H1 (cell line): ENCODE results near the gene POLR2L. TPM values are rescaled to one million over a fixed set of nuclear protein-coding genes. Genes with fewer than 3 reads are reported as not detected.

Experiments
- CTCF ChIA-PET: fragments of 300-600 bp; sonication (Branson Sonifier 250); formaldehyde crosslinking; loops from one replicate; lab custom pipeline; 2021; ENCODE audit not compliant: partially characterized antibody; lab: Charles Lee
- POLR2A ChIA-PET: fragments of 300-600 bp; sonication (Branson Sonifier 250); formaldehyde crosslinking; loops from one replicate; lab custom pipeline; 2021; ENCODE audit warnings: inconsistent platforms; ENCODE audit not compliant: partially characterized antibody; lab: Charles Lee
- DNase-seq, 2 experiments: peaks; one replicate each; pipeline versions ENCODE4 v3.0.0 to v3.0.0-alpha.2; 2010 to 2022; ENCODE audit warnings: low spot score in 2 of 2, low read depth in 1 of 2, mixed read lengths in 1 of 2
- FAIRE-seq: peaks from 2 replicates; lab custom pipeline; 2011; peaks lifted over from hg19 to GRCh38; lab: Jason Lieb, UNC
- H2AFZ ChIP-seq: 2 replicates; pipeline ENCODE4 v1.8.1; 2012; ENCODE audit warnings: low read length, inconsistent platforms
- H2AK5ac ChIP-seq: 2 replicates; pipeline ENCODE4 v1.6.1; 2013; ENCODE audit warnings: low read depth, low read length
- H2BK120ac ChIP-seq: replicated peaks from 2 replicates; pipeline ENCODE3; 2013; ENCODE audit warnings: low read depth, low read length, inconsistent platforms
- H2BK12ac ChIP-seq: 2 replicates; pipeline ENCODE4 v1.6.1; 2013; ENCODE audit warnings: low read depth, low read length
- H2BK15ac ChIP-seq: 2 replicates; pipeline ENCODE4 v1.6.1; 2013; ENCODE audit warnings: low read length
- H2BK20ac ChIP-seq: 2 replicates; pipeline ENCODE4 v1.6.1; 2013; ENCODE audit warnings: low read length
- H2BK5ac ChIP-seq: 2 replicates; pipeline ENCODE4 v1.6.1; 2013; ENCODE audit warnings: low read depth, low read length
- H3K14ac ChIP-seq: 2 replicates; pipeline ENCODE4 v1.6.1; 2013; ENCODE audit warnings: inconsistent platforms; ENCODE audit not compliant: insufficient read length
- H3K18ac ChIP-seq: 2 replicates; pipeline ENCODE4 v1.6.1; 2013; ENCODE audit warnings: low read length; ENCODE audit errors: extremely low read depth
- H3K23ac ChIP-seq: 2 replicates; pipeline ENCODE4 v1.6.1; 2013; ENCODE audit warnings: inconsistent platforms; ENCODE audit not compliant: insufficient read length
- H3K23me2 ChIP-seq: 2 replicates; pipeline ENCODE4 v1.6.1; 2013; ENCODE audit warnings: low read depth, low read length
- H3K27ac ChIP-seq: 2 replicates; pipeline ENCODE4 v1.6.1; 2011; ENCODE audit warnings: low read depth, low read length, inconsistent platforms
- H3K27me3 ChIP-seq, 4 experiments: replicated peaks in 1 of 4; 1 replicate in 1 of 4; 2 replicates in 3 of 4; pipeline versions ENCODE4 v1.6.1 to v1.8.1; 2011 to 2013; ENCODE audit warnings: low read length in 3 of 4, mild to moderate bottlenecking in 3 of 4, inconsistent platforms in 2 of 4, mixed read lengths in 2 of 4, moderate library complexity in 1 of 4; ENCODE audit not compliant: control insufficient read depth in 3 of 4, insufficient read depth in 3 of 4; ENCODE audit errors: extremely low read depth in 1 of 4
- H3K36me3 ChIP-seq, 4 experiments: 2 replicates each; pipeline versions ENCODE4 v1.6.1 to v1.8.1; 2011 to 2013; ENCODE audit warnings: mild to moderate bottlenecking in 4 of 4, low read length in 3 of 4, moderate library complexity in 2 of 4, control low read depth in 1 of 4, inconsistent platforms in 1 of 4; ENCODE audit not compliant: insufficient read depth in 4 of 4, control insufficient read depth in 2 of 4
- H3K4ac ChIP-seq: replicated peaks from 2 replicates; pipeline ENCODE3; 2013; ENCODE audit warnings: low read length, low read depth, mixed read lengths, inconsistent platforms; ENCODE audit not compliant: insufficient read length
- H3K4me1 ChIP-seq, 4 experiments: replicated peaks in 1 of 4; 1 replicate in 1 of 4; 2 replicates in 3 of 4; pipeline versions ENCODE4 v1.6.1 to v1.8.1; 2011 to 2013; ENCODE audit warnings: low read length in 3 of 4, inconsistent platforms in 2 of 4, mixed read lengths in 1 of 4; ENCODE audit not compliant: insufficient read depth in 4 of 4, control insufficient read depth in 3 of 4
- H3K4me2 ChIP-seq, 2 experiments: 2 replicates each; pipeline versions ENCODE4 v1.6.1 to v1.8.1; 2011 to 2013; ENCODE audit warnings: low read depth in 2 of 2, low read length in 2 of 2, control low read depth in 1 of 2, inconsistent platforms in 1 of 2, mild to moderate bottlenecking in 1 of 2; ENCODE audit not compliant: insufficient read depth in 1 of 2
- H3K4me3 ChIP-seq, 4 experiments: fragments of 200-600, 300-600 bp in 1 of 4; sonication (generic), shearing (Covaris generic), sonication (Bioruptor Twin) in 1 of 4; 2 replicates each; pipeline versions ENCODE4 v1.5.1 to v1.8.1; 2011 to 2016; ENCODE audit warnings: low read length in 4 of 4, low read depth in 3 of 4, control low read depth in 2 of 4, inconsistent platforms in 2 of 4, mild to moderate bottlenecking in 2 of 4, mixed read lengths in 1 of 4, moderate library complexity in 1 of 4; ENCODE audit not compliant: insufficient read depth in 2 of 4; ENCODE audit errors: extremely low read depth in 1 of 4
- H3K56ac ChIP-seq: replicated peaks from 2 replicates; pipeline ENCODE3; 2013; ENCODE audit warnings: low read depth, mild to moderate bottlenecking, mixed read lengths, low read length, inconsistent platforms; ENCODE audit not compliant: insufficient read length
- H3K79me1 ChIP-seq: 2 replicates; pipeline ENCODE4 v1.6.1; 2013; ENCODE audit warnings: low read depth, low read length, control low read depth
- H3K79me2 ChIP-seq, 2 experiments: 2 replicates each; pipeline versions ENCODE4 v1.6.1 to v1.8.1; 2012 to 2013; ENCODE audit warnings: low read length in 2 of 2, mild to moderate bottlenecking in 2 of 2, inconsistent platforms in 1 of 2; ENCODE audit not compliant: insufficient read depth in 2 of 2, control insufficient read depth in 1 of 2
- H3K9ac ChIP-seq, 4 experiments: replicated peaks in 1 of 4; 1 replicate in 1 of 4; 2 replicates in 3 of 4; pipeline versions ENCODE4 v1.6.1 to v1.8.1; 2011 to 2013; ENCODE audit warnings: low read depth in 3 of 4, low read length in 3 of 4, control low read depth in 2 of 4, mild to moderate bottlenecking in 2 of 4, moderate library complexity in 2 of 4, inconsistent platforms in 1 of 4; ENCODE audit errors: extremely low read depth in 1 of 4
- H3K9me3 ChIP-seq, 2 experiments: 2 replicates each; pipeline versions ENCODE4 v1.6.1 to v1.8.1; 2012 to 2013; ENCODE audit warnings: mild to moderate bottlenecking in 2 of 2, moderate library complexity in 2 of 2, control low read depth in 1 of 2, inconsistent platforms in 1 of 2, low read depth in 1 of 2, low read length in 1 of 2, mixed read lengths in 1 of 2; ENCODE audit not compliant: insufficient read depth in 2 of 2
- H4K20me1 ChIP-seq, 2 experiments: replicated peaks in 1 of 2; 2 replicates each; pipeline versions ENCODE3 to v1.8.1; 2011 to 2013; ENCODE audit warnings: inconsistent platforms in 2 of 2, low read length in 2 of 2, mild to moderate bottlenecking in 1 of 2; ENCODE audit not compliant: insufficient read depth in 2 of 2, control insufficient read depth in 1 of 2
- H4K5ac ChIP-seq: 2 replicates; pipeline ENCODE4 v1.6.1; 2013; ENCODE audit warnings: low read length, low read depth, mixed read lengths, inconsistent platforms; ENCODE audit not compliant: insufficient read length
- H4K8ac ChIP-seq: 2 replicates; pipeline ENCODE4 v1.8.0; 2013; ENCODE audit warnings: mild to moderate bottlenecking, moderate library complexity, low read length, inconsistent platforms; ENCODE audit not compliant: insufficient read depth; ENCODE audit errors: extremely low read depth
- H4K91ac ChIP-seq: replicated peaks from 2 replicates; pipeline ENCODE3; 2013; ENCODE audit warnings: low read length, mixed read lengths, inconsistent platforms; ENCODE audit not compliant: insufficient read length
- CTBP2 ChIP-seq: IDR thresholded peaks from 2 replicates; pipeline ENCODE4 v1.7.0; 2011; ENCODE audit warnings: borderline replicate concordance, mild to moderate bottlenecking, moderate library complexity, mixed read lengths, low read length; ENCODE audit not compliant: insufficient read depth, insufficient read length
- TAF7 ChIP-seq: optimal IDR thresholded peaks from 2 replicates; pipeline ENCODE3; 2011; ENCODE audit warnings: low read depth, mild to moderate bottlenecking, inconsistent platforms, low read length, moderate library complexity, borderline replicate concordance
- TBP ChIP-seq: IDR thresholded peaks from 2 replicates; pipeline ENCODE4 v1.6.1; 2011; ENCODE audit warnings: low read depth, low read length, improper control_type of control experiment
- WGBS, 2 experiments: shearing (Covaris generic) in 1 of 2; methylation state at CpG; one replicate each; pipeline versions ENCODE4 v1.1.6 to v1.1.7; 2013 to 2015; ENCODE audit warnings: low lambda C conversion rate in 2 of 2, mixed read lengths in 2 of 2, inconsistent platforms in 1 of 2, low coverage in 1 of 2, missing lambda C conversion rate in 1 of 2; ENCODE audit not compliant: insufficient replicate concordance in 2 of 2, insufficient coverage in 1 of 2, insufficient read length in 1 of 2; ENCODE audit errors: extremely low coverage in 1 of 2, missing lambda C conversion rate in 1 of 2; 5-methylcytosine and 5-hydroxymethylcytosine counted together
- polyA plus RNA-seq, 7 experiments: library from polyadenylated mRNA; depleted of rRNA in 3 of 7; stranded (reverse) in 5 of 7; unstranded in 2 of 7; fragments of >200 nt in 5 of 7; fragments of 200-250 nt in 2 of 7; gene quantifications; 1 replicate in 5 of 7; 2 replicates in 1 of 7; 4 replicates in 1 of 7; pipeline versions ENCODE4 v1.2.1 to v1.2.3, GENCODE V29; 2011 to 2013; ENCODE audit warnings: missing spikeins in 2 of 7, mixed read lengths in 2 of 7
- total RNA-seq: library from RNA; stranded (reverse); fragmentation: NEBNext Ultra II Directional; extraction: Animal tissue kit (Norgen Biotek cat#: 25700); gene quantifications from 2 replicates; pipeline ENCODE4 v1.2.1, GENCODE V29; 2021

POLR2L gene
- total and polyA plus RNA-seq, 2 of the 8 experiments (the other 6 are each of a cell fraction or from before 2014, with no cell fraction given), result 140 to 151 TPM

GRCh38 chr11:819943-820649 lies 22.2 kb downstream of the POLR2L start:
- Histone ChIP-seq H2AK5ac (no peak overlapping the region), H3K23me2 (peaks cover 8% of the 10 kb centered on the region; the same call in 1 of the 2 replicates), H2BK120ac (no peak overlapping the region), H3K23ac (no peak overlapping the region), H4K20me1 (peaks cover 0 to 16% of the 10 kb centered on the region in 2 experiments), H4K5ac (no peak overlapping the region), H2BK12ac (no peak overlapping the region), H3K79me1 (peaks cover 8% of the 10 kb centered on the region), H3K4me1 (peaks cover 0 to 12% (median 9%) of the 10 kb centered on the region in 4 experiments; a peak in 5 of 7 replicates), H3K56ac (no peak overlapping the region), H2AFZ (no peak overlapping the region), H3K14ac (no peak overlapping the region), H3K4me3 (peak overlapping the region; percentile 77 to 92 (median 80)), H4K91ac (no peak overlapping the region), H3K4me2 (peak overlapping the region; percentile 70 to 83), H2BK20ac (no peak overlapping the region), H3K27ac (no peak overlapping the region), H4K8ac (no peak overlapping the region; the same call in 1 of the 2 replicates), H3K27me3 (no peaks in the 10 kb centered on the region; a peak in 2 of 7 replicates), H3K4ac (no peak overlapping the region), H3K9me3 (no peaks in the 10 kb centered on the region), H2BK15ac (no peak overlapping the region), H3K18ac (no peak overlapping the region; the same call in 1 of the 2 replicates), H2BK5ac (no peak overlapping the region), H3K9ac (no peak overlapping the region; a peak in 1 of 7 replicates), H3K36me3 (peaks cover 0 to 10% (median 1%) of the 10 kb centered on the region in 4 experiments; a peak in 1 of 8 replicates), H3K79me2 (peaks cover 0 to 5% of the 10 kb centered on the region in 2 experiments; a peak in 1 of 4 replicates)
- peak in 1 of 2 experiments; percentile 87 for DNase-seq
- 29% methylated on average over 22 of the region's 47 CpGs; no CpG with 5 or more reads in 1 of the 2 experiments for WGBS, 2 experiments
- ChIA-PET POLR2A (interaction anchor here (0.6 to 53.0 kb wide), 11 partner anchors 9 to 428 kb away, joined by 3 to 1917 read pairs (median 5); partner anchors contain the start of genes CD151, CEND1, CRACR2B and DEAF1), CTCF (interaction anchor here (1.0 to 2.6 kb wide), 3 partner anchors 11 to 25 kb away, joined by 3 to 10 read pairs (median 5); no protein-coding TSS in a partner anchor)
- TF ChIP-seq TBP (0 out of 2 replicates have a peak, but pooled peaks have one; percentile 9), TAF7 (no peak), CTBP2 (no peak)
- FAIRE-seq, result no peak
